ENCODE measurements around the gene ITGB4. TPM values are rescaled to one million over a fixed set of nuclear protein-coding genes. Genes with fewer than 3 reads are reported as not detected.
A peak's percentile ranks its signal among the peaks of the same experiment; 100 is the strongest.

The ITGB4 gene
- total RNA-seq, 1 donor from 2014 or later = 9.7 TPM

- peaks cover 5% of the 10 kb centered on the region for H3K27me3 Mint-ChIP-seq
- H3K27ac Mint-ChIP-seq = no peak overlapping the region
- H3K36me3 Mint-ChIP-seq (ENCODE audit: insufficient read depth) = no peaks in the 10 kb centered on the region
These were observed 44.7 kb downstream of the ITGB4 start for GRCh38 chr17:75765981-75766380.

DNA sequence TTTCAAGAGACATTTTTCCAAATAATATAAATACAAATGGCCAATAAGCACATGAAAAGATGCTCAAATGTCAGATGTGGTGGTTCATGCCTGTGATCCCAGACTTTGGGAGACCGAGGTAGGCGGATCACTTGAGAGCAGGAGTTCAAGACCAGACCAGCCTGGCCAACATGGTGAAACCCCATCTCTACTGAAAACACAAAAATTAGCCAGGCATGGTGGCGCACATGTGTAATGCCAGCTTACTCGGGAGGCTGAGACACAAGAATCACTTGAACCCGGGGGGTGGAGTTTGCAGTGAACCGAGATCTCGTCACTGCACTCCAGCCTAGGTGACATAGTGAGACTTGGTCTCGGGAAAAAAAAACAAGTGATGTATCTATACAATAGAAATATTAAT lies 46.6 kb downstream of the ITGB4 start:
- Mint-ChIP-seq H3K9me3 (ENCODE audit: low read depth) (no peaks in the 10 kb centered on the region), H3K27ac (no peak overlapping the region), H3K36me3 (ENCODE audit: insufficient read depth) (no peaks in the 10 kb centered on the region), H3K27me3 (no peaks in the 10 kb centered on the region), H3K4me1 (ENCODE audit: low read depth) (peaks cover 14% of the 10 kb centered on the region), H3K4me3 (ENCODE audit: low read depth) (no peak overlapping the region)
- TF ChIP-seq CTCF (IDR thresholded peaks at IDR 0.05; ENCODE audit: unreplicated experiment) = no peak
- DNase-seq (ENCODE audit: low spot score, unreplicated experiment) = no peak

More at GRCh38 chr17:75765981-75766380, 44.7 kb downstream of the ITGB4 start:
- no peak for TF ChIP-seq CTCF (IDR thresholded peaks at IDR 0.05; ENCODE audit: unreplicated experiment)
- no peaks in the 10 kb centered on the region for H3K9me3 Mint-ChIP-seq (ENCODE audit: low read depth)
- no peak overlapping the region for H3K4me3 Mint-ChIP-seq (ENCODE audit: low read depth)
- no peak for DNase-seq (ENCODE audit: low spot score, unreplicated experiment)
- H3K4me1 Mint-ChIP-seq (ENCODE audit: low read depth) = peaks cover 7% of the 10 kb centered on the region

DNA sequence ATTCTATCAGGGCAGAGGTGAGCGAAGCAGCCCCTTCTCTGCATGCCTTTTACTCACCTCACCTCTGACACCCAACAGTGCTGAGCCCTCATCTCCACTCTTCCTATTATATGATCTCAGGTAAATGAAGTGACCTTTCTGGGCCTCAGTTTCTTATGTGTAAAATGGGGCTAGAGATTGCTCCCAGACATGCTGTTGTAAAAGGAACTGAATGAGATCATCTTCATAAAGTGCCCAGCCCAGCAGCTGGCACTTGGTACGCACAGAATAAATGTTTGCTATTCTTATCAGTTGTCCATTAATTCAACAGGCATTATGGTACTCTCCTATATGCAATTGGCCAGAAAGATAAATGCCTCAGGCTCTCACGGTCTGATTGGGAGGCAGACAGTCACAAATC lies 48.3 kb downstream of the ITGB4 start:
- Mint-ChIP-seq H3K9me3 (ENCODE audit: low read depth) (no peaks in the 10 kb centered on the region), H3K27ac (peak overlapping the region; percentile 56), H3K36me3 (ENCODE audit: insufficient read depth) (no peaks in the 10 kb centered on the region), H3K27me3 (no peaks in the 10 kb centered on the region), H3K4me3 (ENCODE audit: low read depth) (no peak overlapping the region), H3K4me1 (ENCODE audit: low read depth) (peaks cover 11% of the 10 kb centered on the region)
- no peak for TF ChIP-seq CTCF (IDR thresholded peaks at IDR 0.05; ENCODE audit: unreplicated experiment)
- no peak for DNase-seq (ENCODE audit: low spot score, unreplicated experiment)

DNA sequence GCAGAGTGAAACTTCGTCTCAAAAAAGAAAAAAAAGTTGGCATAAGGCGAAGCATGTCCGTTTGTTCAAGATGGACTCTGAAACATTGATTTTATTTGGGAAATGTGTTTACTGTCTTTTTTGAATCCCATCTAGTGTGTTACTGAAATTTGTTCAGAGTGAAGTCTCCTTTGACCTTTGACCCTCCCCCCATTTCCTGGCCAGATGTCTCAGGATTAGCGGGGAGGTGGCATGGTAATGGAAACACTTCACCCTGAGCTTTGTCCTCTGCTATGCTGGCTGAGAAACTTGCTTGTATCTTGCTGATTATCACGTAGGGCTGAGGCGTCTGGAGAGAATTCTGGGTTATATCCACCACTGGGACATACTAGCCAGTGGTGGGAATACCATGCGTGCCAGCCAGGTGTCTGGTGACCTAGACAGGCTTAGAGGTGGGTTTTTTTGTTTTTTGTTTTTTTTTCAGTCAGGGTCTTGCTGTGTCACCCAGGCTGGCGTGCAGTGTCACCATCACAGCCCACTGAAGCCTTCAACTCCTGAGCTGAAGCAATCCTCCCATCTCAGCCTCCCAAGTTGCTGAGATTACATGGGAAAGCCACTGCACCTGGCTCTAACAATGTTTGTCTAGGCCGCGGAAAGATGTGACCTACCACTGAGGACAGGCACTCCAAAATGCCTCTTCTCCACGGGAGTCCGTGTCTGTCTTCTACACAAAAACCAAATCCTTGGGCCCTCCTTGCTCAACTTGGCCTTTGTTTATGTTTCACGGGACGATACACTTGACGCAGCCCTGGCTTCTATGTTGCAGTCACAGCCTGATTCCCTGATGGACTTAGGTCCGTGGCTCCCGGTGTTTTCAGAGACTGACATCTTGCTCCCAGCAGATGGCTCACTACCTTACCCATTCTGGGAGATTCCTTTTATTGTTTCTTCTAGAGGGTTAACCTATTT lies 50.3 kb downstream of the ITGB4 start:
- Mint-ChIP-seq H3K4me1 (ENCODE audit: low read depth) (peaks cover 11% of the 10 kb centered on the region), H3K9me3 (ENCODE audit: low read depth) (no peaks in the 10 kb centered on the region), H3K27ac (peak overlapping the region; percentile 67), H3K27me3 (no peaks in the 10 kb centered on the region), H3K36me3 (ENCODE audit: insufficient read depth) (peaks cover 2% of the 10 kb centered on the region), H3K4me3 (ENCODE audit: low read depth) (no peak overlapping the region)
- no peak for DNase-seq (ENCODE audit: low spot score, unreplicated experiment)
- TF ChIP-seq CTCF (IDR thresholded peaks at IDR 0.05; ENCODE audit: unreplicated experiment) = no peak

DNA sequence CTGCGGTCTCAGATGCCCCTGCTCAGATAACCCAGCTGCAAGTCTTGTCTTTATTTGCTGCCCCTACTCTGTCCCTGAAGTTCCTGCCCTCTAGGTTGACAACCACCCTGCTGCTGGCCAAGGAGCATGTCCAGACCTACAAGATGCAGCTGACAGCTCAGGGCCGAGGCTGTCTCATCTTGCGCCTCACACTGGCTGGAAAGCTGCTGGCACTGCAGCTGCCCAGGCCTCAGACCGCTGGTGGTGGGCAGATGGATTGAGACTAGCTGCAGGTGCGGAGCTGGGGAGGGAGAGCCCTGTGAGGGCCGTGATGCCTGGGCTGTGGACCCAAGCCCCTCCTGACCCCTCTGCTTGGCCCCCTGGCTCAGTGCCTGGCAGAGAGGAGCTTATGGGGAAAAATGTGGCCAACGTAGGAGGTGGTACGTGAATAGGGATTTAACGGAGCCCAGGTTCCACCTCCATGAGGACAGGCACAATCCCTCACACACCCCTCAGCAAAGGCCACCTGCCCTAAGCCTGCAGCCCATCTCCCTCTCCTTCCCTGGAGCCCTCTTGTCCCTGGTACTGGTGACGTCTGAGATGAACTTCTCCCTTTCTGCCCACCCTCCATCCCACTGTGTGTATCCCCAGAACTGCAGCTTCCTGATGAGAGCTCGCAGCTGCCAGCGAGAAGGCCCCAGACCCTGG lies 52.0 kb downstream of the ITGB4 start:
- Mint-ChIP-seq H3K27me3 (no peaks in the 10 kb centered on the region), H3K4me1 (ENCODE audit: low read depth) (peaks cover 24% of the 10 kb centered on the region), H3K4me3 (ENCODE audit: low read depth) (no peak overlapping the region), H3K9me3 (ENCODE audit: low read depth) (no peaks in the 10 kb centered on the region), H3K27ac (no peak overlapping the region), H3K36me3 (ENCODE audit: insufficient read depth) (peaks cover 17% of the 10 kb centered on the region)
- DNase-seq (ENCODE audit: low spot score, unreplicated experiment) = no peak
- TF ChIP-seq CTCF (IDR thresholded peaks at IDR 0.05; ENCODE audit: unreplicated experiment) = no peak

Measured in progenitor cell of endocrine pancreas (in vitro differentiated cells).